ENCODE measurements around the gene TRIM14.
"Not testable (repeated sequence)": the region's sequence is repeated elsewhere in the genome, so short reads cannot be mapped to it uniquely, and the experiment has no call there.

The TRIM14 gene

DNA sequence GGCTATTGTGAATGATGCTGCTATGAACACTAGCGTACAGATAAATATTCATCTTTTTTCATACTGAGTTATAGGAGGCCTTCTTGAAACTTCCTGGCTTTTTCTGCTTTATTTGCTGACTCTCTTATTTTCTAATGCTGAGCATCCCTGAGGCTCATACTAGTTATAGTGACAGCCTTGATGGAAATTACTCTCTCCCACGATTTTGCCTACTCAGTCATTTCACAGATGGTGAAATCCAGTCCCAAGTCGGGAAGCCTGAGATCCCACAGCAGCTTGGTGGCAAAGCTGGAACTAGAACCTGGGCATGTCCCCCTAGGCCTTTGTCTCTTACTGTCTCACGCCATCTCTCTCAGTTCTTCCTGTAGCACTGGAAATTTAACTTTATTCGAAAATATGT is 40.1 kb downstream of the TRIM14 start:
- TF ChIP-seq, protein P1, sequence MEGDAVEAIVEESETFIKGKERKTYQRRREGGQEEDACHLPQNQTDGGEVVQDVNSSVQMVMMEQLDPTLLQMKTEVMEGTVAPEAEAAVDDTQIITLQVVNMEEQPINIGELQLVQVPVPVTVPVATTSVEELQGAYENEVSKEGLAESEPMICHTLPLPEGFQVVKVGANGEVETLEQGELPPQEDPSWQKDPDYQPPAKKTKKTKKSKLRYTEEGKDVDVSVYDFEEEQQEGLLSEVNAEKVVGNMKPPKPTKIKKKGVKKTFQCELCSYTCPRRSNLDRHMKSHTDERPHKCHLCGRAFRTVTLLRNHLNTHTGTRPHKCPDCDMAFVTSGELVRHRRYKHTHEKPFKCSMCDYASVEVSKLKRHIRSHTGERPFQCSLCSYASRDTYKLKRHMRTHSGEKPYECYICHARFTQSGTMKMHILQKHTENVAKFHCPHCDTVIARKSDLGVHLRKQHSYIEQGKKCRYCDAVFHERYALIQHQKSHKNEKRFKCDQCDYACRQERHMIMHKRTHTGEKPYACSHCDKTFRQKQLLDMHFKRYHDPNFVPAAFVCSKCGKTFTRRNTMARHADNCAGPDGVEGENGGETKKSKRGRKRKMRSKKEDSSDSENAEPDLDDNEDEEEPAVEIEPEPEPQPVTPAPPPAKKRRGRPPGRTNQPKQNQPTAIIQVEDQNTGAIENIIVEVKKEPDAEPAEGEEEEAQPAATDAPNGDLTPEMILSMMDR (IDR thresholded peaks at IDR 0.05; ENCODE audit: control insufficient read depth, extremely low read depth, insufficient read depth), result no peak

DNA sequence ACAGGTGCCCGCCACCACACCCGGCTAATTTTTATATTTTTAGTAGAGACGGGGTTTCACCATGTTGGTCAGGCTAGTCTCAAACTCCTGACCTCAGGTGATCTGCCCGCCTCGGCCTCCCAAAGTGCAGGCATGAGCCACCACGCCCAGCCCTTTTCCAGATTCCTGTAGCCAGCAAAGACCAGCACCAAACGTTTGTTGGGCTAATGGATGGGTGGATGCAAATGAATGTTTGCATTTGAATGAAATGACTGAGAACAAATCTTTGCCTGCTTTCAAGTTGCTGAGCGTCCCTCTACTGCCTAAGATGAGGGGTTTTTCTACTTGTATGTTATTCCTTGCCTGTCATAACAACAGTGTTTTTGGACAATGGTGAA is 42.5 kb downstream of the TRIM14 start:
- not testable (repeated sequence) for DNase-seq (ENCODE audit: low read depth); H3K4me3 ChIP-seq (ENCODE audit: low read depth, low read length)

More for the DNA sequence above, 40.1 kb downstream of the TRIM14 start:
- H3K4me3 ChIP-seq (ENCODE audit: low read depth, low read length), result no peak overlapping the region
- DNase-seq (ENCODE audit: low read depth), result no peak

DNA sequence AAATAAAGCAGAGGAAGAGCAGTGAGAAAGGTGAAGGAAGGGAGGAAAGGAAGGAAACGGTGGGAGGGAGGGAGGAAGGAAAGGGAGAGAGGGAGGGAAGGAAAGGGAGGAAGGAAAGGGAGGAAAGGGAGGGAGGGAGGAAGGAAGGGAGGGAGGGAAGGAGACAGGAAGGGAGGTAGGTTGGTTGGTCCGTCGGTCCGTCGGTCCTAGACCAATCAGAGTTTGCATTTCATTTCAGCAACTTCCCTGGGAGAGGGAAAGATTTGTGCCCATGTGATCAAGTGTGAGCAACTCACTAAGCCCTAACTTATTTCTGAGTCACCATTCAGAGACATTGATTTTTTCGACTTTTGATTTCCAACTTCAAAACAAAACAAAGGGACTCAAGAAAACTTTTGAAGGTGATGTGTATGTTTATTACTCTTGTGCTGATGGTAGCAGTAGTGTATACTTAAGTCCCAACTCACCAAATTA is 43.7 kb downstream of the TRIM14 start:
- TF ChIP-seq, protein P1 (IDR thresholded peaks at IDR 0.05; ENCODE audit: control insufficient read depth, extremely low read depth, insufficient read depth), result no peak
- no peak for DNase-seq (ENCODE audit: low read depth)
- H3K4me3 ChIP-seq (ENCODE audit: low read depth, low read length), result no peak overlapping the region

DNA sequence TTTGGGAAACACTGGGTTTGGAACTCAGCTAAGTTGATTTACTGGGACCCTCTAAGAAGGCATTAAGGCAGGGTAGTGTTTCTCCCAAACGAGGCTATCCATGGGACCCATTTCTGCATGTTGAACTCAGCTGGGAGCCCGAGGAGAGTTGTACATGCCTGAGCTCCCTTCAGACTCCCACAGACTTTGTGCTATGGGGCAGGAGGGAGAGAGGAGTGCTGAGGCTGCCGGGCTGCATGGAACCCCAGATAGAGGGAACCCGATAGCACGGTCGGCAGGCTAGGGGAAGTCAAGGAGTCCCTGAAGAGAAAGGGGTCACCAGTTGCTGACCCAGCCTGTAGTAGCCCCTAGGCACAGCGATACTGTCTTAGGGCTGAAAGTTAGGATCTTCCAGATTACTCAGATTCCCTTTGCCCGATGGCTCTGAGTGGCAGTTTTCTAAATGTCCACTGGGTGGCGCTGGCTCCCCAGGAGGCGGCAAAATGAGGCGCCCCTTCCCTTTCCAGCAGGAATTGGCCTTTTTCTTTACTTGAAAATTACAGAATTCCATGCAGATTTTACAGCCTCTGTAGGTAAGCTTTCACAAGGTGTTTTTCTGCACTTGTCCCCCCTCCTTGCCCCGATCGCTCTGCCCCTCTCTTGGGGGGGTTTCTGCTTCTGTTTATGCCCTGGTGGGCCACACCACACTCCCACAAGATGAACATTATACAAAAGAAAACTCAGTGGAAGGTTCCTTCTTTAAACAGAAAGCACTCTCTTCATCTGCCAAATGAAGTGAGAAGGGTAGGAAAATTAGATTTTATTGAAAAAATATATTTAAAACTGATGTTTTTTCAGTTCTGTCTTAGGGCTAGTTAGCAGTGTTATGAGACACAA is 44.7 kb downstream of the TRIM14 start:
- TF ChIP-seq, protein P1 (IDR thresholded peaks at IDR 0.05; ENCODE audit: control insufficient read depth, extremely low read depth, insufficient read depth), result peak; percentile 82
- DNase-seq (ENCODE audit: low read depth), result no peak
- H3K4me3 ChIP-seq (ENCODE audit: low read depth, low read length), result no peak overlapping the region

DNA sequence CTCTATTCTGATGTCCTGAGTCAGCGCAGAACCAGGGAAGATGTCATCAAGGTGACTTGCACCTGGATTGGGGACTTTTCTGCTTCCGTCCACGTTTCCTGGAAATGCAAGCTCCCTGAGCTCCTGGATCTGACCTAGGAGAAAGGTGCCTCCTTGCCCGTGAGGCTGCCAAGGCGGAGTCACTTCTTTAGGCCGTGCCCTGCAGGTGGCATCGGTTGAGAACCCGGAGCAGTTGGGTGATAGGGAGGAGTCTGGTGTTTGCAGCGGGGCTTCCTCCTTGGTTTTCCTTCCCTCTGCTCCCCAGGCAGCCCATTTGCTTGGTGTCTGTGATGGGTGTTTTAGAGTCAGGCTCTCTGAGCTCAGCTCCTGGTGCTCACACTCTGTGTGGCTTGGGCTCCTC is 47.3 kb downstream of the TRIM14 start:
- peak overlapping the region; percentile 31 for H3K4me3 ChIP-seq (ENCODE audit: low read depth, low read length)
- TF ChIP-seq, protein P1 (IDR thresholded peaks at IDR 0.05; ENCODE audit: control insufficient read depth, extremely low read depth, insufficient read depth), result 0 out of 2 replicates have a peak, but pooled peaks have one; percentile 12
- DNase-seq (ENCODE audit: low read depth), result peak; percentile 43

DNA sequence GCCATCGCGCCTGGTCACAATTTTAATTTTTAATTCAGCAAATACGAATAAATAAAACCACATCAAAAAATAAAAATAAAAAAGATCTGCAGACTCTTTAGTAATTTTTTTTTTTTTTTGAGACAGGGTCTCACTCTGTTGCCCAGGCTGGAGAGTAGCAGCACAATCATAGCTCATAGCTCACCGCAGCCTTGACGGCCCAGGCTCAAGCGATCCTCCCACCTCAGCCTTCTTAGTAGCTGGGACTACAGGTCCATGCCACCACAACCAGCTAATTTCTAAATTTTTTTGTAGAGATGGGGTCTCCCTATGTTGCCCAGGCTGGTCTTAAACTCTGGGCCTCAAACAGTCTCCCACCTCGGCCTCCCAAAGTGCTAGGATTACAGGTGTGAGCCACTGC is 48.3 kb downstream of the TRIM14 start:
- H3K4me3 ChIP-seq (ENCODE audit: low read depth, low read length), result no peak overlapping the region
- no peak for DNase-seq (ENCODE audit: low read depth)
- TF ChIP-seq, protein P1 (IDR thresholded peaks at IDR 0.05; ENCODE audit: control insufficient read depth, extremely low read depth, insufficient read depth), result no peak

DNA sequence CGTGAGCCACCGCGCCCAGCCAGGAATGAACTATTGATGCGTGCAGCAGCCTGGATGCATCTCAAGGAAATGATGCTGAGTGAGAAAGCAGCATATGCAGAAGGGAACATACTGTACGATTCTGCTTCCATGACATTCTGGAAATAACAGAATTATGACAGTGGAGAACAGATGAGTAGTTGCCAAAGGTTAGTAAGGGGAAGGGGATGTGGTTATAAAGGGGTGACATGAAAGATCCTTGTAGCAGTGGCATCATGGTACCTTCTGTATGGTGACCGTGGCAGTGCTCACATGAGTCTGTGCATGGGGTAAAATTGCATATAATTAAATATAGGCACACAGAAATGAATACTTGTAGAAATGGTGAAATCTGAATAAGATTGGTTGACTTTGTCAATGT is 49.5 kb downstream of the TRIM14 start:
- DNase-seq (ENCODE audit: low read depth), result no peak
- TF ChIP-seq, protein P1 (IDR thresholded peaks at IDR 0.05; ENCODE audit: control insufficient read depth, extremely low read depth, insufficient read depth), result no peak
- no peak overlapping the region for H3K4me3 ChIP-seq (ENCODE audit: low read depth, low read length)
